ENCODE data around the gene LAPTM4A. TPM values are rescaled to one million over a fixed set of nuclear protein-coding genes. Genes with fewer than 3 reads are reported as not detected.
"Not testable (repeated sequence)": the region's sequence is repeated elsewhere in the genome, so short reads cannot be mapped to it uniquely, and the experiment has no call there.

The LAPTM4A gene
- 100 to 1,000 TPM; 480 to 586 (median 567) TPM for polyA plus RNA-seq (ENCODE audit: insufficient read length in 4 of 4)

DNA sequence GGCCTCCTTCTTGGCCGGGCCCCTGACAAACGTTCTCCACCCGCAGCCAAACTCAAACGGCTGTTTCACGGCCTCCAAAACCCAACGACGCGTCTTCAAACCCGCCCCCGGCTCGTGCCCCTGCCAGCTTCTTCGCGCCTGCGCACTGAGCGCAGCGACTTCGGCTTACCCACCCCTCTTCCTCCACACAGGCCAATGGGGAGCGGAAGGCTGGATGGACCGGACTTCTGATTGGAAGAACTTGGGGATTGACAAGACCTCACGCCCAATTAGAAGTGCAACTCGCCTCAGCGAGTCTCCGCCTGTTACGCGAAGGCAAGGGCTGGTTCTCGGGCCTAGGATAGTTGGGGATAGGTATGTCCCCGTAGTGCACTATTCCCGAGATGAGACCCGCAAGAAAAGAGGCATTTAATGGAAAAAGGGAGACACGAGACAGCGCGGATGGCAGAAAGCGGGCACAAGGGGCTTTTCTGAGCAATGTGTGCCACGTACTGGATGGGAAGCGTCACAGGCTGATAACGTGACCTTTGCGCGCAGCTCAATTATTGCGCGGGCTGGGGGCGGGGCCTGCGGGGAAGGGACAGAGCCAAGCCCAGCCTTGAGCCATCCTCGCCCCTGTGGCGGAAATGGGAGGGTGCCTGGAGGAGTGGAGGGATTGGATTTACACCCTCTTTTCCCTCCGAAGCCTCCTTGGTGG, at the start of gene LAPTM4A:
Gene LAPTM4A, minus strand, starts transcription at position 97 of the 697 bp plus-strand sequence. CDS start 108 bp downstream, outside the sequence.
- DNase-seq (ENCODE audit: low read depth in 4 of 4, low spot score in 3 of 4), result peak; percentile 99 to 100 (median 99)

DNA sequence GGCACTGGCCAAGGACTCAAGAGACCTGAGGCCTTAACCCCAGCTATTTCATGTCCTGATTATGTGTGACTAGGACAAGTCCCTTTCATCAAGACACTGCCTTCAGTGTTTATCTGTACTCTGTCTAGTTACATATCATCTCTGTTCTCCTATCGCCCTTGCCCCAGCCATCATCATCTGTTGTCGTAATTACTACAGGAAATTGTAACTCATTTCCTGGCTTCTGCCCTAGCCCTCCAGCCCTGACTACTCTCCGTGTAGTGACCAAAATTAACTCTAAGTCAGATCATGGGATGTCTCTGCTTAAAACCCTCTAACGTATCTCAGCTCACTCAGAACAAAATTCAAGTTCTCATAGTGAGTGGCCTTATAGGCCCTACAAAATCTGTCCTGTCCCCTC, 49.3 kb upstream of the LAPTM4A start:
- DNase-seq (ENCODE audit: low read depth in 4 of 4, low spot score in 3 of 4), result no peak

DNA sequence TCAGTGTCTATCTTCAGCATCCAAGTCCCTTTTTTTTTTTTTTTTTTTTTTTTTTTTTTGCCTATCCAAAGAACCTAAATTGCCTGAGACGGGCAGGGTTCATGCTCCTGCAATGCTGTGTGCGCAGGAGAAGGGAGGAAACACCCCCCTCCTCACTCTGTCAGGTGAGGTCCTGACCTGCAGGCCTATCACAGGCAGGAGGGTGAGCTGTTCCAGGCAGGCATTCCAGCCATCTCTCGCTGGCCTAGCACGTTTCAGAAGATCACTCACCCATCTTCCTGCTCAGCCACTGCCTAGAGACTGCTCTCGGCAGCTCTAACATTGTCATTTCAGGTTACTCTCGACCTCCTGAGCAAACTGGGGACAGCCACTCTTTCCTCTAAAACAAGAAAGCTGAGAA, 48.4 kb upstream of the LAPTM4A start:
- DNase-seq (ENCODE audit: low read depth in 4 of 4, low spot score in 3 of 4), result no peak

DNA sequence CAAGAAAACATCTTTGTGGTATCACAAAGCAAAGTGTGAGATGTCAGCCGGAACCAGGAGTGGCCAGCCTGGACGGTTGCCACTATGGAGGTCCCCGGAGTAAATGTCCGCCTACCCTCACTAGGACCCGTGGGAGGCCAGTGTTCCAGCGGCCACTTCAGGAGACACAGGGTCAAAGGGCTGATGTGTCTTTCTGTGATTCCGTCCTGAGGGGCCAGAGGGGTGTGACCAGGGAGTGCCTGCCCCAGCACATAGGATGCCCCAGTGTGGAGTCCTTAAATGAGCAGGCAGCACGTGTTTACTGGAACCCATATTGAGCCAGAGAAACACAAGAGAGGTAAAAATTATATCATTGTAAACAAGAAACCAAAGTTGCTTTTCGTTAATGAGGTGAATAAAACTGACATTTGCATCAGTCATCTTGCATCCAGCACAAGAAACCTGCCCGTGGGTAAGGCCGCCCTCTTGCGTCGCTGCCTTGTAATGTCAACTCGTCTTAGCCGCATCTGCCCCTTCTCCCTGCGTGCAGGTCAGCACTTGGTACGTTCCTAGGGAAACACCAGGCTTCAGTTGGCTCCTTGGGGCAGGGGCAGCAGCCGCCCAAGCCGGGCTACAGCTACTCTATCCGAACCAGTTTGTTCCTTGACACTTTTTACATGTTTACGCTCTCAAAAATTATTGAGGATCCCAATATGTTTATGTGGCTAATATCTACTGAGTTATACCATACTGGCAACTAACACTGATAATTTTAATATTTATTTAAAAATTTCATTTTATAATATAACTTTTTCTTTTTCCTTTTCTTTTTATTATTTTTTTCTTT, 46.7 kb upstream of the LAPTM4A start:
- peak; percentile 62 to 72 (median 62) for DNase-seq (ENCODE audit: low read depth in 4 of 4, low spot score in 3 of 4)

GRCh38 chr2:20095469-20095868, 44.0 kb upstream of the LAPTM4A start:
- no peak for DNase-seq (ENCODE audit: low read depth in 4 of 4, low spot score in 3 of 4)

DNA sequence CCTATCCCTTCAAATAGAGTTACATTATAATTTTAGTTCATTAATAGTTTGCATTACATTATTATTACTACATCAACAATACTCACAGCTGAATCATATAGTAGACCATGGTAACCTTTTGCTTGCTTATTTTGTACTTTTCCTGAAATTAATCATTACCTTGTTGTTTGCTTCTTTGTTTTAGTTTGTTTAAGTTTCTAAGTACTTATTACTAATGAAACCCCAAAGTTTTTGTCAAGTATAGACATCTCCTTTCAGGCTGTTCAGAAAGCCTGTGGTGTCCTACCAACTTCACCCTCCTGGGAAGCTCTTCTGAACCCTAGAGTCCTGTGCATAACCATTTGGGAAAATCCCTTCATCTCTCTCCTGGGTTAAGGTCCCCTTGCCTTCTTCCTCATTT, 43.5 kb upstream of the LAPTM4A start:
- no peak for DNase-seq (ENCODE audit: low read depth in 4 of 4, low spot score in 3 of 4)

DNA sequence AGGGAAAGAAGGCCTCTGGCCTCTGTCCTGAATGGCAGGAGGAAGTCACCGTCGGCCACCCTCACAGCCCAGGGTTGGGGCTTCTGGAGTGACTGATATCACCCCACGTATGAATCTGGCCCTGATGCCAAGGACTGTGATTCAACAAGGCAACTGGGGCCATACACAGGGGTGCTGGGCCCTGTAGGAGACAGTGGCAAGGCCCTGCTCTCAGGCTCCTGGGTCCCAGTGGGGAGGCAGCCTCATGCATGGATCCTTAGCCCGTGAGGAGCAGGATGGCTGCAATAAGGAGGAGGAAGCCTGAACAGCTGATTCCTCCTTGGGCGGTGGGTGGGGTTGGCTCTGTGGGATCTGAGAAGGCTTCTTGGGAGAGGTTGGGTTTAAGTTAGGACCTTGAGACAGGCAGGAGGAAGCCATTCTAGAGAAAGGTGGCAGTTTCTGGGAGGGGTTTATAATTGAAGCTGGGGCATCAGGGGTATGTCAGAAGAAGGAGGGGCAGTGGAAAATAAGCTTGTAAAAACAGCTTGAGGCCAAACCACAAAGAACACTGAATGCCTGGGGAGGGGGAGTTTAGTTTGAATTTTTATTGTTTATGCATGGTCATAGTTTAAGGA, 42.8 kb upstream of the LAPTM4A start:
- no peak for DNase-seq (ENCODE audit: low read depth in 4 of 4, low spot score in 3 of 4)

GRCh38 chr2:20093263-20094141, 42.1 kb upstream of the LAPTM4A start:
- DNase-seq (ENCODE audit: low read depth in 4 of 4, low spot score in 3 of 4), result peak in 1 of 4 donors; percentile 69

DNA sequence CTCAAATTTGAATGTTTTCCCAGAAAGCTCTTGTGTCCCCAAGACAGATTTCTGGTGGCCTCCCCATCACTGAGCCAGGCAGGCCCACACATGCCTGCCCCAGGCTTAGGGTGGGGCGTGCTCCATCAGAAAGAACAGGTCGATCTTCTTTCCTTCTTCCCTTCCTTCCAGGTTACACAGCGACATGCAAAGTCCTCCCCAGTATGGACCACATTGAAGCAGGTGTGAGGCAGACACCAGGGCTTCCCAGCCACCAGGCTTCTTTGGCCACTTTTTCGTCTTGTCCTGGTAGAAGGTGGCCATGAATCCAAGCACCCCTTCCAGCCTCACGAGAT, 41.4 kb upstream of the LAPTM4A start:
- no peak for DNase-seq (ENCODE audit: low read depth in 4 of 4, low spot score in 3 of 4)

GRCh38 chr2:20092226-20092900, 40.9 kb upstream of the LAPTM4A start:
- no peak for DNase-seq (ENCODE audit: low read depth in 4 of 4, low spot score in 3 of 4)

GRCh38 chr2:20091305-20091991, 40.0 kb upstream of the LAPTM4A start:
- DNase-seq (ENCODE audit: low read depth in 4 of 4, low spot score in 3 of 4), result no peak

- DNase-seq (ENCODE audit: low read depth in 4 of 4, low spot score in 3 of 4), result no peak
Measured at GRCh38 chr2:20089715-20090464, 38.5 kb upstream of the LAPTM4A start.

GRCh38 chr2:20085909-20086308, 34.5 kb upstream of the LAPTM4A start:
- not testable (repeated sequence) for DNase-seq (ENCODE audit: low read depth in 4 of 4, low spot score in 3 of 4)

DNA sequence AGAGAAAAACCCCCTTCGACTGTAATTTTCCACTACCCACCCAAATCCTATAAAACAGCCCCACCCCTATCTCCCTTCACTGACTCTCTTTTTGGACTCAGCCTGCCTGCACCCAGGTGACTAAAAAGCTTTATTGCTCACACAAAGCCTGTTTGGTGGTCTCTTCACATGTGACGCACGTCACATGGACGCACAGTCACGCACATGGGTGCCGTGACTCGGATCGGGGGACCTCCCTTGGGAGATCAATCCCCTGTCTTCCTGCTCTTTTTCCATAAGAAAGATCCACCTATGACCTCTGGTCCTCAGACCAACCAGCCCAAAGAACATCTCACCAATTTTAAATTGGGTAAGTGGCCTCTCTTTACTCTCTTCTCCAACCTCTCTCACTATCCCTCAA, 31.4 kb upstream of the LAPTM4A start:
- DNase-seq (ENCODE audit: low read depth in 4 of 4, low spot score in 3 of 4), result not testable (repeated sequence)

DNA sequence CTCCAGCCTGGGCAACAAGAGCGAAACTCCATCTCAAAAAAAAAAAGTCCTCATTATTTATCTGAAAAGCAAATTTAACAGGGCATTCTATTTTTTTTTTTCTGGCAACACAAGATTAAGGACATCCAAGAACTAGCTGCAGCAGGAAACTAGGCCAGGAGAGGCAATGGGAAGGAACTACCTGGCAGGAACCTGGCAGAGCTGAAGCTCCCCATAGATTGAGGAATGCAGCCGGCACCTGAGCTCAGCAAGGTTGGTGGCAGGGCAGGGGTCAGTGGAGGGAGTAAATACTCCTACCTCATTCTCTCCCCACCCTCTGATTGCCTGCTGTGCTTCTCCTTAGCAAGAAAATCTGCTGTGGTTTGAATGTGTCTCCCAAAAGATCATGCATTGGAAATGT, 30.4 kb upstream of the LAPTM4A start:
- no peak for DNase-seq (ENCODE audit: low read depth in 4 of 4, low spot score in 3 of 4)

DNA sequence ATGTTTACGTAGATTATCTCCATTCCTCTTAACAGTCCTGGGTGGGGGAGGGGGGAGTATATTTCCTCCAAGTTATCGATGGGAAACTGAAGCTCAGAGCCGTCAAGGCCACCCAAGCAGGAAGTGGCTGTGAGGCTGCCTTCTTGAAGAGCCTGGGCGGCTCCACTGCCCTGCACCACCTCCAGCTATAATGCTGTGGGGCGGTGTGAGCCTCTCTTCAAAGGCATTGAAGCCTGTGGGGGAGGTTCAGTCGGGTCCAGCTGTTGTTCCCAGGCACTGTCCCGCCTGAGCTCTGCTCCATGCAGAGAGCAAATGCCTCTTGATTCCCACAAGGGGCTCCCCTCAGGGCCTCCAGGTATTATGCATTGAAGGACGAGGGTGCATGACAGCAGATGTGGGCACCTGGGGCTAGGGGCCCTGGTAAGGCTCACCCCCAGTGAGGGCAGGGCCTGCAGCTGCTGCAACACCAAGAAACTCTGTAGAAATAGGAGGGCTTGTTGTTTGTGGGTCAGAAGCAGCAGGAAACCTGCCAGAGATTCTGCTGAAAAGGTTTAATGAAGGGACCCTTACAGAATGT, 29.5 kb upstream of the LAPTM4A start:
- DNase-seq (ENCODE audit: low read depth in 4 of 4, low spot score in 3 of 4), result peak in 1 of 4 donors; percentile 40

DNA sequence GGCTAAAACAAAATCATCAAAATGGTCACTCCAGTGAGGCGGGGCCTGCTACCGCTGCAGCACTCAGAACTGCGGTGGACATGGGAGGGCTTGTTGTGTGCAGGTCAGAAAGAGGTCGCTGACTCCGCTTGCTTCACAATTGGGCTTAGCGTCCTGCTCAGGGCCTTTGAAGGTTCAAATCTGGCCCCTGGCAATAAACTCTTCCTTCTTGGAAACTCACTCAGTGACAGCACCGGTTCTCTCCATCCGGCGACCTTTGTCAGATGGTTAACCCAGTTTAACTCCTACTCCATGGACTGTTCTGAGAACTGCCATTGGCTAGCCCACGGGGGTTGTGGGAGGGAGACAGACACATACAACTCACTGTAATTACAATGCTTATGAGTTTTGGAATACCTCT, 29.0 kb upstream of the LAPTM4A start:
- no peak for DNase-seq (ENCODE audit: low read depth in 4 of 4, low spot score in 3 of 4)

DNA sequence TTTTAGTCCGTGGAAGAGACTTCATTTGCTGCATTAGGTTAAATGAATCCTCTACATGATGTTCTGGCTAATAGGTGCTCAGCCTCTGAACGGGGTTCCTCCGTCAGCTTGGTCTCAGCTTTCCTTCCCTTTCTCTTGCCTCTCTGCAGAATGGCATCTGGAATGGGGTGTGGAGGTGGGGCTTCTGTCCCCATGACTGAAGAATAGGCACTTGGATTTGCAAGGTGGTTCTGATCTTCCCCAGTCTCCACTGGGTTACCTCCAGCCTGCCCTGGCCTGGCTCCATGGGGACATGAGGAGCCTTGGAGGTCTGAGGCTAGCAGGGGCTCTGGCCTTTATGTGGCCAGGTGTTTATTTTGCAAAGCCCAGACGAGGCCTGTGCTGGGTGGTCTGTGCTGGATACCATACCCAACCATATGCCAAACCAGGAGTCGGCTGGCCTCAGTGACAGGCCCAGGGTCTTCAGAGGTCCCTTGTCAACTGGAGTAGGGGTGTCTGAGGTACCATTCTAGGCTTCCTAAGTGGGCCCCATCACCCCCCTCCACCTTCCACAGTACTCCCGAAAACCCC, 28.2 kb upstream of the LAPTM4A start:
- no peak for DNase-seq (ENCODE audit: low read depth in 4 of 4, low spot score in 3 of 4)
